HG03558 (cell line): Measurements from ENCODE around the gene HIVEP2.

Experiments
- ATAC-seq: cut with Tn5 transposase; IDR thresholded peaks from one replicate; pipeline ENCODE4 v1.9.1; 2021; ENCODE audit warnings: moderate number of reproducible peaks; ENCODE audit not compliant: unreplicated experiment; ENCODE audit errors: extremely low read depth

HIVEP2 gene

GRCh38 chr6:142925575-142926110 is 19.3 kb downstream of the HIVEP2 start:
- no peak for ATAC-seq

DNA sequence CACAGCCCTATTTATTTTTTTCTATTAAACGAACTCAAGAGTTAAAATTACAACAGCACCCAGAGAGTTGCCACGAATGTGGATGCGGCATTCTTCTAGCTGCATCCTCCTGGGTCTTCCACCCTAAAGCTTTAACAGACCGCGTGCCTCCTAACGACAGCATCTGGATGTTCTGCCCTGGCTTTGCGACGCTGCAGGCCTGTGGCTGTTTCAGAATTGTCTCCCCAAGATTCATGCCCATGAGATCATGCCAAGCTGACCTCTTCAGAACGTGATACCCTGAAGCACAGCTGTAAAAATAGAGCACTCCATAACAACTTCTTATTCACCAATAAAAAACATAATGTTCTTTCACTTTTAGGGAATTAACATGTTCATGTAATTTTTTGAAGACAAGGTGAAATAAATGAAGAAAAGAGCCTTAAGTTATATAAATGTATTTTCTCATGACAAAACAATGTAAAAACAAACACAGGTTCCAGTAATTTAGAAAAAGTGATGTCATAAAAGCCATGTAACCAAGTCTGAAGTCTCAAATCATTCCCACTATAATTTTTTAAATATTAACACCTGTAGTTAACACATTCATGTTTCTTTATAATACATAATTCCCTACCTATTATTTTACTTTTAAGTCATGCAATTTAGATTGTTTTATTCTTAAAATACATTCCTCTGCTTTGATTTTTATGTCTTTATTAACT is 26.5 kb downstream of the HIVEP2 start:
- no peak for ATAC-seq

GRCh38 chr6:142916881-142917280 is 28.1 kb downstream of the HIVEP2 start:
- no peak for ATAC-seq

DNA sequence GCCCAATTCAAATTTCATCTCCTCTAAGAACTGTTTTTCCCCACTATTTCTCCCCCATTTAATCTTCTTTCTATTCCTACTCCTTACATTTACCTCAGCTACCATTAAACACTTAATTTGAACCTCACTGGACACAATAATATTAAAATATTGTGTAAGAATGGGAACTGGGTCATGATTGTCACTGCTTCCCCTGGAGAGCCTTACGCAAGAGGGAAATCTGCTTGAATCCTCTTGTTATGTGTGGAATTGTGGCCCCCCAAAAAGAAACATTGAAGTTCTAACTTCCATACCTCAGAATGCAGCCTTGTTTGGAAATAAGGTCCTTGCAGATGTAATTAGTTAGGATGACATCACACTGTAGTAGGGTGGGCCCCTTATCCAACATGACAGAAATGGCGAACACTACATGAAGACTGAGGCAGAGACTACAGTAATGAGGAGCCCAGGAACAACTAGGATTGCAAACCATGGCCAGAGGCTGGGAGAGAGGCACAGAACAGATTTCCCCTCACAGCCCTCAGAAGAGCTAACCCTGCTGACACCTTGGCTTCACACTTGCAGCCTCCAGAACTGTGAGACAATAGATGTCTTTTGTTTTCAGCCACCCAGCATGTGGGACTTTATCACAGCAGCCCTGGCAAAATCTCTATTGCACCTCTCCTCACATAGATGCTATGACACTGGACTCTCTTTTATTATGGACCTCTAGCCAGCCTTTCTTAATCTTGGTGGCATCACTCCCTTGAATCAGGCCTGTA is 29.9 kb downstream of the HIVEP2 start:
- ATAC-seq = no peak

DNA sequence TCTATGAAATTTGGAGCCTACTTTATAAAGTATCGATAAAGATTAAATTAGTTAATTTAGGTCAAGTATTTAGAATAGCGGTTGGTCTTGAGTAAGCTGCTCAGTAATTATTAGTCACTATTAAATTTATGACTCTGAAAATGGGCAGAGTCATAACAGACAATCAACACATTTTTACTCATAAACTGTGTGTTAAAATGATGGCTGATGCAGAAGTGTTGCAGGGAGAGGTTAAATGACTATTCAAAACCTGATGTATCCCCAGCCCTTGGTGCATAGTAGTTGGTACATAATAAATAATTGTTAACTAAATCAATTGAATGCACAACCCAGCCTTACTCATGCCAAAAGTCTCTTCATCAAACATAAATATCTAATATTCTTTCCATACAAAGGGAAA is 30.6 kb downstream of the HIVEP2 start:
- no peak for ATAC-seq

GRCh38 chr6:142913511-142914047 is 31.4 kb downstream of the HIVEP2 start:
- ATAC-seq = peak; percentile 79

DNA sequence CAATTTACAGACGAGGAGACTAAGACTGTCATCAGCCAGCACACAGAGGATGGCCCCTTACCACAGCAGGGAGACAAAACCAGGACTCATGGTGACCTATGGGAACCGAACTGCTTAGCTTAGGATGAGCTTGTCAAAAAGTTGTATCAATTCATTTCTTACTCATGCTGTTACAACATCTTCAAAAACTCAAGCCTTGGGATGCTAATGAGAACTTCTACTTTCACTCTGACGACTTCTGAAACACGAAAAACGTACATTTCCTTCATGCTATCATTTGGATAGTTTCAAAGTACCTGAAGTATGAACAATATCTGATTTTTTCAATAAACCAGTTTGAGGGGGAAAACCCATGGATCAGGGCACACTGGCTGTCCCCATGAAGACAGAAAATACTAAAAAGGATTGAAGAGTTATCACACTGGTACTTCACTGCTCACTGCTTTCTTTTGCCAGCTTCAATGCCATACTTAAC is 31.9 kb downstream of the HIVEP2 start:
- ATAC-seq = peak; percentile 58

DNA sequence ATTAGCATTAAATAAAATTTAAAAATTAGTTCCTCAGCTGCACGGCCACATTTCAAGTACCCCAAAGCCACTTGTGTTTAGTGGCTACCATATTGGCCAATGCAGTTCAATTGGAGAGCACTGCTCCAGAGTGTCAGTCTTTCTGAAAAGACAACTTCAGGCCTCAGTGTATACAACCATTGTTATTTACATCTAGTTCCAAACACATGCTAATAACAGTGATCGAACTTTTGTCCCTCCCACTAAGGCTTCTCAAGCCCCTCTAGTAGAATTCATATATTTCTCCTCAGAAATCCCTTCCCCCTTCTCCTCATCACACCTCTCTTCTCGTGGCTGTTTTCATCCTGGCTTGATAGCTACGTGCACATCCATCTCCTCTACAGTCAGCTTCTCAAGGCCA is 32.9 kb downstream of the HIVEP2 start:
- no peak for ATAC-seq

- no peak for ATAC-seq
These were observed 33.5 kb downstream of the HIVEP2 start for GRCh38 chr6:142911430-142911829.

DNA sequence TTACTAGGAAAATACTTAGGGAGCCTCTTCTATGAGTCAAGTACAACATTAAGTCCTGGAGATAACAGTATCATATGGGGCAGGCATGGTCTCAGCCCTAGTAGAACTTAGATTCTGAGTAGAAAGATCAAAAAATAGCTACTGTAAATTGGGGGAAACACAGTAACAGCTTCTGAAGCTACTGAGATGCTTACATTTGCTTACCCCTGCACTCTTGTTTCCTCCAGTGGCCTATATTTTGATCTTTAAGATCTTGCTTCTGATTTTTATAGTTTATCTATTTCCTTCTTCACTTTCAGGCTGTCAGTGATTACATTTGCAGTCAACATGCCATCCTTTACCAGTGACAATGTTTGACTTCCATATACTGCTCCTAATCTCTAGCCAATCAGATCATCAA is 35.3 kb downstream of the HIVEP2 start:
- ATAC-seq = no peak

DNA sequence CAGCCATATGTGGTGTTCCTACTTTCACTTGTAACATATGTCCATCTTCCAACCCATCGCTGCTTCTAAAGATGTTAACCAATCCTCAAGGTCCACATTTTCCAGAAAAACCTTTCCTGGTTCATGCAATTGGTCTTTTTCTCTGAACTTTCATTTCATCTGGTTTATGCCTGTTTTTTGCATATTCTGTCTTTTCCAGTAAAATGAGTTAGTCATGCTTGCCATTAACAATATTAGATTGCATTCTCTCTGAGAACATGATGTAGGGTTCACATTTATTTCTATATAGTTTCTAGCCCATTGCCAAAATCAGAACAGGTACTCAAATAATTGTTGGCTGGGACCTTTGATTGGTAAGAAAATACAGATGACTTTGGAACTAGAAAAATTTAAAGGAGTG is 36.7 kb downstream of the HIVEP2 start:
- no peak for ATAC-seq

DNA sequence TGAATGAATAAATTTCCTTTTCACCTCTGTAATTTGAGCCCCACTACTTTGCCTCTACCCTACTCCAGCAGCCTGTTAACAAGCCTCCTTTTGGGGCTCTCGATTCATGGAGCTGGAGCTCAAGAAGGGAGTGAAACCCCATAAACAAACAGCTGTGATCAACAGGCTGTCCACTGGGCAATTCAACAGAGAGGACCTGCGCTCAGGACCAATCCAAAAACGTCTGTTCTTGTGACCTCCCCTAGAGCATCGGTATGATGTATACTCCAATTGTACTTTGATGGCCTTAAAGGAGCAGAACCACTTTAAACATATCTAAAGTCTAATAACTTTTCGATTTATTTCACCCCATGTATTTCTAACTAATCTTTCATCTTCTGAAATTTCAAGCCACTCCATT is 37.4 kb downstream of the HIVEP2 start:
- ATAC-seq = no peak

GRCh38 chr6:142906945-142907470 is 38.0 kb downstream of the HIVEP2 start:
- ATAC-seq = no peak

GRCh38 chr6:142903812-142904211 is 41.2 kb downstream of the HIVEP2 start:
- ATAC-seq = no peak

DNA sequence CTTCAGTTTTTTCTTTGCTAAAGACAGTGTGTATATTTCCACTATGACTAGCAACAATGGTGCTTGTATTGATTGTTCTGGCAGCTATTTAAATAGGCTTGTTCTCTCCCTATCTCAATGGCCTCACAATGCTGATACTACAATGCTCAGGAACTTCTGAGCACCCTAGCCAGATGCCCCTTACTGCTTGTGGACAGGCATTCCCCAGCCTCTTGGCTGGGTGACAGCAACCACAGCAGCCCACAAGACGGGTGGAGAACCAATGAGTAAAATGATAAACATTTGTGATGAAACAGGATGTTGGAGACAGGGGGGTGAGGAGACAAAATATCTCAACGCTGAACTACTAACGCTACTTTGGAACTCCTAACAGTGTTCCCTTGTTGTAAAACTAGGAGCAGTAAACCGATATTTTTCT is 42.3 kb downstream of the HIVEP2 start:
- peak; percentile 66 for ATAC-seq

DNA sequence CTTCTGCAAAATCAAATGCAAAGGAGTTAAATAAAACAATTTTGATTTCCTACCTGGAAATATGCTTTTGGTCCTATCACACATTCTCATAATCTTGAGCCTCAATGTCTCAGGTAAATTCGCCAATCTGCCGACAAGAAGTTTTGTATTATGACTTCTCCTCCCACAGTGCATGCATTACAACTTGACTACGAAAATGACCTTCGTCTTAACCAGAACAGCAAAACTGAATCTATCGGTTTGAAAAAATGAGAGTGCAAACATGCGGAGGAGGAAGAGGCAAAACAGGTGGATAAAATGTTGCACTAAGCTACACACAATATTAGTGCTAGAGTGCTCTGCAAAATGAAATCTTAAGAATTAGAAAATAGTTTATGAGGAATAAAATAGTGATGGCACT is 43.4 kb downstream of the HIVEP2 start:
- no peak for ATAC-seq

DNA sequence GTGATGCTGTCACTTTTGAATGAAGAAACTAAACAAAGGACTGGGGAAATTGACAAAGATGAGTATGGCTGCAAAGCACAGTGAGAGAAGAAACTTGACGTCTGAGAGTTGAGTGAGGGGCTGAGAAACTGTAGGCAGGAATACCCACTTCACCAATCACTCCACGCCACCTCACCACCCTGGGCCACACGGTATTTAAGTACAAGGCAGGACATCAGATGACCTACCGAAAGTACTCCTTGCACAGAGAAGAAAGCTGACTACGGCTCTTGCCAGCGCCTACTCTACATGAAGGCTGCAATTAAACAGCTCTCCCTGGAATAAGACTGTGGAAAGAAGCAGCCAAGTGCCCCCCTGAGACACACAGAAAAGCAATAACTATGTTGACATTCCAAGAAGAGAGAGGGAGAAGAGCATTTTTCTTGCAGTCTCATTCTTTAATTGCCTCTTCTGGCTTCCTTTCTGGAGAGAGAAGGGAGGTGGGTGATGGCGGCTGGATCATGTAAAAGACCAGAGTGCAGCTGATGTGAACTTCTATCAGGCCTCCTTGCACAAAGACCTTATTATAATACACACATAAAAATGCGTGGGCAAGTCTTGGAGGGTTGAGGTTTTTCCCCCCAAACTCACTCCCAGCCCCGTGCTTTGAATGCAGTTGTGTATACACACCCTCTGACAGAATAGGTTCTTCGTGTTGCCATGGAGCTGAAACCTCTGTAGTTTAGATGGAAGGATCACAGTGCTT is 44.6 kb downstream of the HIVEP2 start:
- ATAC-seq = no peak

DNA sequence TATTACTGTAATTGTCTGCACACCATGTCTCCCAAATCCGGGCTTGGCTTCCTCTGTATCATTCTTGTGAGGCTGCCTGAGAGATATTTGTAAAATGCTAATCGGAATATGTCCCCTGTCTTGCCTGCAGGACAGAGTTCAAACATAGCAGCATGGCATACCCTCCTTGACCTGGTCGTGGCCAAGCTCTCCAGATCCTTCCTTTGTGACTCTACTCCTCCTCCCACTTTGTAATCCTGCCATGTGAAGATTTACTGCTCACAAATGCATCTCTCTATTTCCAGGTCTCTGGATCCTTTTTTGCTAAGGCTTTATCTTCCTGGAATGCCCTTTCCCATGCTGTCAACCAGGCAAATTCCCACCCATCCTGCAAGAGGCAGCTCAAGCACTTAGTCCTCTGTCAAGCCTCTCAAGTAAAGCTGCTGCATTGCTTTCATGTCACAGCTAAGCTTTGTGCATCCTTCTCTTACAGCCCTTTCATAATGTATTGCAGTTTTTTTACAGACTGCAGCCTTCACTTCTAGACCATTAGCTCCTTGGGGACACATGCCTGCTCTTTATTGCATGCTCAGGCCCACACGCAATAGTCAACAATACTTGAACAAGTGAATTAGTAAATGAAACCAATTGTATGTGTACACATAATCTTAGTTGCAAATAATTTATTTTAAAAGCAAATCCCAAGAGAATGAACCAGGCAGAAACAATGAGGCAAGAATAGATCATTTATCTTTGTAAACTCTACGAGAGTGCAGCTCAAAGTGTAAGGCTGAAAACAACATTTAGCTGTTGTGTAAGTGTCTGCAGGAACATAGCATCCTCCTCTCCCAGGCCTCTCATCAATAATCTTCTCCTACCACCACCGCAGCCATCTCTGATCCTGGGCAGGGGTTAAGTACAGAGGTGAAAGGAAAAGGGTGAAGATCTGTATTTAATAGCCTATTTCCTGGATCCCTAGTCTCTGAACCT is 45.8 kb downstream of the HIVEP2 start:
- no peak for ATAC-seq

- ATAC-seq = no peak
These were observed 47.3 kb downstream of the HIVEP2 start for GRCh38 chr6:142897659-142898058.
